C4-2B (cell line): ENCODE data around the gene TTLL1.

Source experiments
- H3K27ac ChIP-seq: fragments of 450-650 bp; 2 replicates; pipeline ENCODE4 v1.5.1; 2017
- CTCF ChIP-seq: fragments of 450-650 bp; conservative IDR thresholded peaks from 2 replicates; pipeline ENCODE4 v1.5.1; 2017; ENCODE audit warnings: mild to moderate bottlenecking
- ZFX ChIP-seq: fragments of 450-650 bp; IDR thresholded peaks from 2 replicates; pipeline ENCODE4 v1.6.1; 2017

The TTLL1 gene

GRCh38 chr22:43118024-43118849 lies 29.0 kb upstream of the TTLL1 start:
- peak overlapping the region; percentile 36 for H3K27ac ChIP-seq
- TF ChIP-seq CTCF = no peak
- no peak for TF ChIP-seq ZFX

GRCh38 chr22:43116932-43117331 lies 27.7 kb upstream of the TTLL1 start:
- peak overlapping the region; percentile 87; the same call in 1 of the 2 replicates for H3K27ac ChIP-seq
- TF ChIP-seq CTCF = no peak
- TF ChIP-seq ZFX = no peak

GRCh38 chr22:43114958-43115357 lies 25.8 kb upstream of the TTLL1 start:
- TF ChIP-seq ZFX = no peak
- no peak for TF ChIP-seq CTCF
- H3K27ac ChIP-seq = peak overlapping the region; percentile 87

GRCh38 chr22:43113526-43114251 lies 24.5 kb upstream of the TTLL1 start:
- TF ChIP-seq CTCF = no peak
- no peak for TF ChIP-seq ZFX
- H3K27ac ChIP-seq = peak overlapping the region; percentile 87

- TF ChIP-seq CTCF (no peak), ZFX (peak; percentile 65; the same call in 1 of the 2 replicates)
- peak overlapping the region; percentile 90 for H3K27ac ChIP-seq
These were observed 21.9 kb upstream of the TTLL1 start for GRCh38 chr22:43110927-43111623.

GRCh38 chr22:43110444-43110926 lies 21.3 kb upstream of the TTLL1 start, which contains the start of gene BIK:
Gene BIK, plus strand, starts transcription at chr22:43110750. Its CDS starts 13,273 bp downstream, at chr22:43124023.
- peak within 1 kb of the TSS; percentile 90 for H3K27ac ChIP-seq
- TF ChIP-seq ZFX (no peak), CTCF (no peak)
